ENCODE data around the gene SAMD4B.
A peak's percentile ranks its signal among the peaks of the same experiment; 100 is the strongest.

The SAMD4B gene

GRCh38 chr19:39408392-39409207 is 66.4 kb downstream of the SAMD4B start:
- no peak for TF ChIP-seq CTCF (conservative IDR thresholded peaks at IDR 0.05; ENCODE audit: control insufficient read depth, insufficient read depth, low read depth, low read length)
- DNase-seq (ENCODE audit: low read depth), result peak; percentile 69
- H3K4me3 ChIP-seq (ENCODE audit: control insufficient read depth, low read depth, low read length), result peak overlapping the region; percentile 97

- H3K4me3 ChIP-seq (ENCODE audit: control insufficient read depth, low read depth, low read length), result peak overlapping the region; percentile 97
- TF ChIP-seq CTCF (conservative IDR thresholded peaks at IDR 0.05; ENCODE audit: control insufficient read depth, insufficient read depth, low read depth, low read length), result no peak
- peak; percentile 73 for DNase-seq (ENCODE audit: low read depth)
Observed at GRCh38 chr19:39409208-39410016, 67.2 kb downstream of the SAMD4B start.

GRCh38 chr19:39410017-39410830 is 68.0 kb downstream of the SAMD4B start:
- DNase-seq (ENCODE audit: low read depth), result no peak
- no peak for TF ChIP-seq CTCF (conservative IDR thresholded peaks at IDR 0.05; ENCODE audit: control insufficient read depth, insufficient read depth, low read depth, low read length)
- peak overlapping the region; percentile 97 for H3K4me3 ChIP-seq (ENCODE audit: control insufficient read depth, low read depth, low read length)

- DNase-seq (ENCODE audit: low read depth), result no peak
- H3K4me3 ChIP-seq (ENCODE audit: control insufficient read depth, low read depth, low read length), result no peak overlapping the region
- no peak for TF ChIP-seq CTCF (conservative IDR thresholded peaks at IDR 0.05; ENCODE audit: control insufficient read depth, insufficient read depth, low read depth, low read length)
Observed at GRCh38 chr19:39410831-39411080, 68.5 kb downstream of the SAMD4B start.

GRCh38 chr19:39411081-39411831 is 69.0 kb downstream of the SAMD4B start:
- TF ChIP-seq CTCF (conservative IDR thresholded peaks at IDR 0.05; ENCODE audit: control insufficient read depth, insufficient read depth, low read depth, low read length), result no peak
- peak; percentile 80 for DNase-seq (ENCODE audit: low read depth)
- no peak overlapping the region for H3K4me3 ChIP-seq (ENCODE audit: control insufficient read depth, low read depth, low read length)

GRCh38 chr19:39411832-39412099 is 69.5 kb downstream of the SAMD4B start:
- DNase-seq (ENCODE audit: low read depth), result peak; percentile 94
- H3K4me3 ChIP-seq (ENCODE audit: control insufficient read depth, low read depth, low read length), result no peak overlapping the region
- peak; percentile 95 for TF ChIP-seq CTCF (conservative IDR thresholded peaks at IDR 0.05; ENCODE audit: control insufficient read depth, insufficient read depth, low read depth, low read length)
